NCI-H1694 (cell line): Measurements from ENCODE around the gene GABARAPL1.

Experiments used
- DNase-seq: peaks from one replicate; lab custom pipeline; 2025; lab: John Stamatoyannopoulos, UW

The GABARAPL1 gene

DNA sequence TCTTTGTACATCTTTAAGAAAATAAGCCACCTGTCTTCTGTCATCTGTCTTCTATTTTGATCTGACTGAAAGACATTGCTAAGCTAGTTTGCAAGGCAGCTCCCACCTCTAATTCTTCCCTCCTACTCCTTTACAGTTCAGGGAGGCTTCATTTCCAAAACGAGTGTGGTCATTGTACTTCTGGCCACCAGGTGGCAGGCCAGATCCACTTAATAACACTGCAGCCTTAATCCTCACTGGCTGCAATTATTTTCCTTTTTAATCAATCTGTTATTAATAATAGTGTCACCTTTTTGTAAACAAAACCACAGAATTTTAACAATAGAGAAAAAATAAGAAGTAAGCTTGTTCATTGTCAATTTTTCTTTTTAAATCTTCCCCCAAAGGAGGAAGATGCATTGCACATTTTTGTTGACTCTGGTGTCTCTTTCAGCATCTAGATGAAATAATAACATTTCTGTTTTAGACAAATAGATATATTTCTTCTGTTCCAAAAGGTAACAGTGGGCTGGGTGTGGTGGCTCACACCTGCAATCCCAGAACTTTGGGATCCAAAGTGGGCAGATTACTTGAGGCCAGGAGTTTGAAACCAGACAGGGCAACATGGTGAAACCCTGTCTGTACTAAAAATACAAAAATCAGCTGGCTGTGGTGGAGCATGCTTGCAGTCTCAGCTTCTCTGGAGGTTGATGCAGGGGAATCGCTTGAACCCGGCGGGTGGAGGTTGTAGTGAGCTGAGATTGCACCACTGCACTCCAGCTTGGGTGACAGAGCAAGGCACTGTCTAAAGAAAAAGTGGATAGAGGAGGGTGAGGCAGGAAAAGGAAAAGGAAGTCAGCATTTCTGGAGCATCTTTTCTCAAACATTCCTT is 23.3 kb downstream of the GABARAPL1 start:
- no peak for DNase-seq

DNA sequence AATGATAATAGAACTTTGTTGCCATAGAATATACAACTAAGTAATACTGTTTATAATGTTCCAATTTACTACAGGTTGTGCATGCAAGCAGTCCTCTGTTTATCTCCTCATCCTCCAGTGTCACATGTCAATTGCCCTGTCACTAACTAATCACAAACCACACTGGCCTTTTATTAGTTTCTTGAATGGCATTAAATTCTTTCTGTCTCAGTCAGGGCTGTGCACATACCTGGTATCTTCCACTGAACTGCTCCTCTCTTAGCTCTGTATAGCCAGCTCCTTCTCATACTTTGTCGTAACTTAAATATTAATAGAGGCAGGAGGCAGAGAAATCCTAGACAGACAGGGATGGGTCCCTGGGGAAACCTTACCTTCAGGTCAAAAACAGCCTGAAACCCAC is 24.0 kb downstream of the GABARAPL1 start:
- no peak for DNase-seq

DNA sequence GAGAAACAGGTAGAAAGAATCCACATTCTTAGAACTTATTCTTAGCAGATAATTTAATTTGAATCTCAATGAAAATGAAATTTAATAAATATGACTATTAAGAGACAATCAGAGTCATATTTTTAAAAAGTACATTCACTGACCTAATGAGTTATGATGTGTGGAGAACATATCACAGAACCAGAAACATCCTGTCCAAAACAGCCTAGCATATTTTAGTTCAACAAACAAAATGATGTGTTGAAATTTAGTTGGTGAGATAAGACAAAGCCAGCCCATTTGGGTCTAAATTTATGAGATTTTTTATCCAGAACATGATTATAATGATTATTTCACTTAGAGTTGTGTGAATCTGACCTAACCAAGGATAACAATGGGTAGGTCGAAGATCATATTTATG is 25.8 kb downstream of the GABARAPL1 start:
- DNase-seq, result no peak

DNA sequence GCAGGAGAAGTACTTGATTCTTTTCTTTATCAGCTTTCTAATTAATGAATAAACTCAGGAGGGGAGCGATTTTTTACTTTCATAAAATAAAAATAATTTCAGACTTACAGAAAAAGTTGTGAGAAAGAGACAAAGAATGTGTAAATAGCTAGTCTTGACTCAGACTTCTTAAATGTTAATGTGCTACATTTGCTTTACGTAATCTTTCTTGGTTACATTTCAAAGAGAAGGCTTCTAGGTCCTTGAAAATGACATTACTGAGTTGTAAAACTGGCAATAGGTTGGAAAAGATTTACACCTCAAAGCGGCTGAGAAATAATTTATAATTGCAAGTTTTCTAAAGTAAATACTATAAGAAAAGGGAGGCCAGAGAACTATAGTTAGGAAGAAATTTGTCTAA is 28.6 kb downstream of the GABARAPL1 start:
- DNase-seq, result no peak

- DNase-seq, result no peak
Measured at GRCh38 chr12:10241727-10242126, 29.1 kb downstream of the GABARAPL1 start.

DNA sequence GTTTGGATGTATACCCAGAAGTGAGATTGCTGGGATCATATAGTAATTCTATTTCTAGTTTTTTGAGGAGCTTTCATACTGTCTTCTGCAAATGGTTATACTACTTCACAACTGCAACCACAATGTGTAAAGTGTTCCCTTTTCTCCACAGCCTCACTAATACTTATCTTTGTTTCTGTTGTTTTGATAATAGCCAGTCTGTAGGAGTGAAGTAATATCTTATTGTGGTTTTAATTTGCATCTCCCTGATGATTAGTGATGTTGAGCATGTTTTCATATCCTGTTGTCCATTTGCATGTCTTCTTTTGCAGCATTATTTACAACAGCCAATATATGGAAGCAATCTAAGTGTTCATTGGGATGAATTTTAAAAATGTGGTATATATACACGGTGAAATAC is 29.9 kb downstream of the GABARAPL1 start:
- DNase-seq, result no peak

GRCh38 chr12:10243818-10244520 is 31.3 kb downstream of the GABARAPL1 start:
- no peak for DNase-seq

DNA sequence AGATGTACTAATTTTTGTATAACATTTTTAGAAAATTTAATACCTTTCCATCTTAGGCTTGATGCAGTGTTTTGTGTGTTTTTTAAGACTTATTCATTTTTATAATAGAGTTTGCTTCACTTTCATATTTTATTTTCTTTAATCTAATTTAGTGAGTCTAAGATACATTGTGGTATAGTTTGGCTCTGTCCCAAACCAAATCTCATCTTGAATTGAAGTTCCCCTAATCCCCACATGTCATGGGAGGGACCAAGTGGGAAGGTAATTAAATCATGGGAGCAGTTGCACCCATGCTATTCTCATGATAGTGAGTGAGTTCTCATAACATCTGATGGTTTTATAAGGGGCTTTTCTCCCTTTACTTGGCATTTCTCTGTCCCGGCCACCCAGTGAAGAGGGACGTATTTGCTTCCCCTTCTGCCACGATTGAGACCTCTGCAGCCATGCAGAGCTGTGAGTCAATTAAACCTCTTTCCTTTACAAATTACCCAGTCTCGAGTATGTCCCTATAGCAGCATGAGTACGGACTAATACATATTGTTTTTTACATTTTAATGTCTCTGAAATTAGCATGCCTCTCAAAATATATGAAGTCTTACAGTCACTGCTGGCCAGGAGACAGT is 34.9 kb downstream of the GABARAPL1 start:
- no peak for DNase-seq

DNA sequence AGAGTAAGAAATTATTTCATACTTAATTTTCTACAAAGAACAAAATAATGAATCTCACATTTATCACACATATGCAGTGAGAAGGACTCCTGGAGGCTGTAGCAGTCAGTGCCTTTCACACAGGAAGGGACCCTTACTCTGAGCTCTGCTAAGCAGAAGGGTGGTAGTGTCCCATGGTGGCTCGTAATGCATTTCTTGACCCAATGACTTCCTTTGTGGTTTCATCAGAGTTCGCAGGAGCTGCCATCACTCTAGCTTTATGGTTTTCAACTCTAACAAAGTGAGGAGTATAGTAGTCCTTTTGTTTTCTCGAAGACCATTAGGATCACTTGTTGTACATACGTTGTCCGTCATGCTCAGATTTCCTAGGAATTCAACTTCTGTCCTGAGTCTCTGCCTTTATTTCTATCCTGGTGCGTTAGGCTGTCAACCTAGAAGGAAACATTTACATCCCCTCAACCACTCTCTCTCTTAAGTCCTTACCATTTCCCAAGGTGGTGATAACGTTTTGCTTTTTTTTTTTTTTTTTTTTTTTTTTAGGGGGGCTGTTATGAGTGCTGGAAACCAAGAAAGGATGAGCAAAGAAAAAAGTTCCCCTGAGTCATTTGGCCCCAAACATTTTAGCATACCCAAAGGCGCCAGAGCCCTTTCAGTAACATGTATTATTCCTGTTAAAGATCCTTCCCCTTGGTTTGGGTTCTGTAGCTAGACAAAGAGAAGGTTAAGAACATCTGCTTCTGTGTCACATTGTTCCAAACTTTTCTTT is 37.2 kb downstream of the GABARAPL1 start:
- DNase-seq, result no peak

DNA sequence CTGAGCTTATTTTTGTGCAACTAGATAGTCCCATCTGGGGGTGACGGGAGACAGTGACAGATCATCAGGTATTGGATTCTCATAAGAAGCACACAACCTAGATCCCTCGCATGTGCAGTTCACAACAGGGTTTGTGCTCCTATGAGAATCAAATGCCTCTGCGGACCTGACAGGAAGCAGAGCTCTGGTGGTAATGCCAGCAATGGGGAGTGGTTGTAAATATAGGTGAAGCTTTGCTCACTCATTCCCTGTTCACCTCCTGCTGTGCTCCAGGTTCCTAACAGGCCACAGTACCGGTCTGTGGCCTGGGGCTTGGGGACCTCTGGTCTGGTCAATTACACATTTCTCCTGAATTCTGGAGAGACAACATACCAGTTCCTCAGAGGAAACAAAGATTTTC is 39.0 kb downstream of the GABARAPL1 start:
- DNase-seq, result no peak

DNA sequence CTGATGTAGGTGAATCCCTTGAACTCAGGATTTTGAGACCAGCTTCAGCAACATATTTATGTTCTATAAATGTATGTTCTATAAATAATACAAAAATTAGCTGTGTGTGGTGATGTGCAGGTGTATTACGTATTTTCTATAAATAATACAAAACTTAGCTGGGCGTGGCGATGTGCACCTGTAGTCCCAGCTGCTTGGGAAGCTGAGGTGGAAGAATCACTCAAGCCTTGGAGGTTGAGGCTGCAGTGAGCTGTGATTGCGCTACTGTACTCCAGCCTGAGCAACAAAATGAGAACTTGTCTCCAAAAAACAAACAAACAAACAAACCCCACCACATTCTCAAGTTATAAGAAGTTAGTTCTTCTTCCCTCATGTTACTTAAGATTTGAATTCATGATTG is 39.5 kb downstream of the GABARAPL1 start:
- no peak for DNase-seq

- DNase-seq, result no peak
Measured at GRCh38 chr12:10256064-10256463, 43.4 kb downstream of the GABARAPL1 start.

- no peak for DNase-seq
Measured at GRCh38 chr12:10260927-10261326, 48.2 kb downstream of the GABARAPL1 start.

GRCh38 chr12:10268037-10268436 is 55.4 kb downstream of the GABARAPL1 start:
- DNase-seq, result no peak

GRCh38 chr12:10272467-10272866 is 59.8 kb downstream of the GABARAPL1 start:
- no peak for DNase-seq
